Skeletal muscle tissue (tissue), 4 donors: ENCODE measurements around the gene SLC27A6. TPM values are rescaled to one million over a fixed set of nuclear protein-coding genes. Genes with fewer than 3 reads are reported as not detected.

Experiments used
- H3K27ac ChIP-seq: one replicate; pipeline ENCODE4 v1.7.0; 2013; ENCODE audit warnings: mild to moderate bottlenecking, low read depth, low read length, inconsistent platforms
- H3K27me3 ChIP-seq, 3 donors: one replicate each; pipeline ENCODE4 v1.7.0; 2013; ENCODE audit warnings: low read length in 3 of 3; ENCODE audit not compliant: control insufficient read depth in 3 of 3, insufficient read depth in 3 of 3
- H3K36me3 ChIP-seq, 3 donors: one replicate each; pipeline ENCODE4 v1.7.0; 2013; ENCODE audit warnings: low read length in 3 of 3; ENCODE audit not compliant: control insufficient read depth in 3 of 3, insufficient read depth in 3 of 3
- H3K4me1 ChIP-seq, 3 donors: one replicate each; pipeline ENCODE4 v1.7.0; 2013; ENCODE audit warnings: low read length in 3 of 3, mild to moderate bottlenecking in 3 of 3; ENCODE audit not compliant: control insufficient read depth in 3 of 3, insufficient read depth in 3 of 3
- H3K4me3 ChIP-seq, 3 donors: one replicate each; pipeline ENCODE4 v1.7.0; 2013; ENCODE audit warnings: low read length in 3 of 3
- H3K9ac ChIP-seq, 3 donors: one replicate each; pipeline ENCODE4 v1.7.0; 2013; ENCODE audit warnings: low read length in 3 of 3, mild to moderate bottlenecking in 3 of 3, moderate library complexity in 2 of 3, low read depth in 1 of 3
- H3K9me3 ChIP-seq, 3 donors: one replicate each; pipeline ENCODE4 v1.7.0; 2013; ENCODE audit warnings: low read length in 3 of 3; ENCODE audit not compliant: control insufficient read depth in 3 of 3
- total RNA-seq: library from RNA; depleted of rRNA; stranded (reverse); fragments of >200 nt; gene quantifications from one replicate; pipeline ENCODE4 v1.2.3, GENCODE V29; 2014
- donor health status: Osteomylitis.

Gene SLC27A6
- total RNA-seq, 1 donor from 2014 or later: 1.6 TPM

DNA sequence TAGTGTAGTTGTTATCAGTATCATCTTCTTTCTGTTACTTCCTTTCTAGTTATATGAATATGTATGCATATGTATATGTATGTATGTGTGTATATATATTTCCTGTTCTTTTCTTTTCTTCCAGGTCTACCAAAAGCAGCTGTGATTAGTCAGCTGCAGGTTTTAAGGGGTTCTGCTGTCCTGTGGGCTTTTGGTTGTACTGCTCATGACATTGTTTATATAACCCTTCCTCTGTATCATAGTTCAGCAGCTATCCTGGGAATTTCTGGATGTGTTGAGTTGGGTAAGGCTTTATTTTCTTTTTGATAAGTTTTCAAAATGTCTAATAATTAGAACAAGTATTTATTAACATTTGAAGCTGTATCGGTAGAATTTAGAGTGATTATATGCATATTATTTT lies 23.2 kb downstream of the SLC27A6 start:
- Histone ChIP-seq H3K4me3 (no peak overlapping the region), H3K9me3 (no peaks in the 10 kb centered on the region), H3K9ac (no peak overlapping the region), H3K27ac (no peak overlapping the region), H3K36me3 (no peaks in the 10 kb centered on the region), H3K4me1 (no peaks in the 10 kb centered on the region), H3K27me3 (no peaks in the 10 kb centered on the region)

DNA sequence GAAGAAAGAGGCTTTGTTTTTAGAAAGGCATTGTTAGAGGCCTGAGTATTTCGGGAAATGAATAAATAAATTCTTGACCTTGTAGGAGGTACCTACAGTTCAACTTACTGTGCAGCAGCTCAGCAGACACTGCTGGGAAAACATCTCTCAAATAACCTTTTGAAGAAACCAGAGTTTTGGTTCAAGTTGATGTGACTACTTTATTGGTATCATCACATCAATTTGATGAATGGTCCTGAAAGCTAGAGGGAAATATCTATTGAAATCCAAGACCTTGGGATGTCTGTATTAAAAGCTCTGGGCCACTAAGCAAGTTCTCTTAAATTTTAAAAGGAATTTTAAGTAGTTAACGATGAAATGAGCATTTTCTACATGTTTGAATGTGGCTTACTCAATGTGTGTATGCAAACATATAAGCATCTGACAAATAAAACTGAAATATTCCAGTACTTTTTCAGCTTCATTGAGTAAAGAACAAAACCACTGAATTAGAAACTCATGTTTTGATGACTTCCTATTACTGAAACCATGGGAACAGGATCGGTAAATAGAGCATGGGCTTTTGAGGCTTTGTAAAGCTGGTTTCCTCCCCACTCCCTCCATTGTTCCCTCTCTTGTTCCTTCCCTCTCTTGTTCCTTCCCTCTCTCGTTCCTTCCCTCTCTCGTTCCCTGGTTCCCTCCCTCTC lies 36.7 kb downstream of the SLC27A6 start:
- H3K27ac ChIP-seq: no peak overlapping the region
- no peak overlapping the region for H3K4me3 ChIP-seq
- H3K4me1 ChIP-seq: no peaks in the 10 kb centered on the region
- no peaks in the 10 kb centered on the region for H3K9me3 ChIP-seq
- H3K9ac ChIP-seq: no peak overlapping the region
- no peaks in the 10 kb centered on the region for H3K27me3 ChIP-seq
- H3K36me3 ChIP-seq: no peaks in the 10 kb centered on the region

GRCh38 chr5:129002527-129002842 lies 37.2 kb downstream of the SLC27A6 start:
- Histone ChIP-seq H3K36me3 (no peaks in the 10 kb centered on the region), H3K27ac (no peak overlapping the region), H3K9me3 (no peaks in the 10 kb centered on the region), H3K4me1 (no peaks in the 10 kb centered on the region), H3K4me3 (no peak overlapping the region), H3K9ac (no peak overlapping the region), H3K27me3 (no peaks in the 10 kb centered on the region)

DNA sequence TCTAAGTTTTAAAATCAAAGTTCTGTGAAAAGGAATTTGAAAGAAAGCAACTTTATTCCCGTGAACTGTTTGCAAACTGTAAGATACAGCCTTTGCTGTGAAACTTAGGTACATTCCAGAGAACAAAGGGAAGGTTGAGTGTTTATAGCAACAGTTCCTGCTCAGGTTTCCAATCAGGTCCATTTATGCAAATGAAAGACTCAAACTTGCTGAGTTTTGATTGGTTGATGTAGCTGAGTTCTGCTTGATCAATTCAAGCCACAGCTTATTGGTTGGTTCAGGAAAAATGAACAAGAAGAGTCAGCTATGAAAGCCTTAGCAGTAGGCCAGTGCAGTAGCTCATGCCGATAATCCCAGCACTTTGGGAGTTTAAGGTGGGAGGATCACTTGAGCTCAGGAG lies 37.9 kb downstream of the SLC27A6 start:
- Histone ChIP-seq H3K4me1 (no peaks in the 10 kb centered on the region), H3K4me3 (no peak overlapping the region), H3K9me3 (no peaks in the 10 kb centered on the region), H3K36me3 (no peaks in the 10 kb centered on the region), H3K27ac (no peak overlapping the region), H3K27me3 (no peaks in the 10 kb centered on the region), H3K9ac (no peak overlapping the region)

GRCh38 chr5:129014185-129014584 lies 48.9 kb downstream of the SLC27A6 start:
- H3K36me3 ChIP-seq: no peaks in the 10 kb centered on the region
- no peaks in the 10 kb centered on the region for H3K9me3 ChIP-seq
- H3K4me3 ChIP-seq: no peak overlapping the region
- no peak overlapping the region for H3K9ac ChIP-seq
- H3K27me3 ChIP-seq: no peaks in the 10 kb centered on the region
- H3K27ac ChIP-seq: no peak overlapping the region
- no peaks in the 10 kb centered on the region for H3K4me1 ChIP-seq

DNA sequence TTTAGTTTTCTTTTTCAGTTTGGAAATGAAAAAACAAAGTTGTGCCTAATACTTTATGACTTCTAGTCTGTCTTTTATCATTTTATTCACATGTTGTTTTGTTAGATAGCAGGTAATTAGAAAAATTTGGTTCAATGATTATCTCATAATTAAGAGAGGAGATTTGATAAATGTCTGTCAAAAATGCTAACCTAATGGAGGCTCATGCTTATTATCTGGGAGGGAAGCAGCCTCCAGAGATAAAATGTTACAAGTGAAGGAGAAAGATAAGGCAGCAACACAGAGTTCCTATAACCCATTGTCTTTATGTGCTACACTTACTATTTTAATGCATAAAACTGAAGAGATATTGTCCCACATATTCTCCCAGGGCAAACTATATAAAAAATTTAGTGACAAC lies 53.5 kb downstream of the SLC27A6 start:
- Histone ChIP-seq H3K27ac (no peak overlapping the region), H3K4me3 (no peak overlapping the region), H3K9me3 (no peaks in the 10 kb centered on the region), H3K27me3 (no peaks in the 10 kb centered on the region), H3K4me1 (no peaks in the 10 kb centered on the region), H3K36me3 (no peaks in the 10 kb centered on the region), H3K9ac (no peak overlapping the region)

DNA sequence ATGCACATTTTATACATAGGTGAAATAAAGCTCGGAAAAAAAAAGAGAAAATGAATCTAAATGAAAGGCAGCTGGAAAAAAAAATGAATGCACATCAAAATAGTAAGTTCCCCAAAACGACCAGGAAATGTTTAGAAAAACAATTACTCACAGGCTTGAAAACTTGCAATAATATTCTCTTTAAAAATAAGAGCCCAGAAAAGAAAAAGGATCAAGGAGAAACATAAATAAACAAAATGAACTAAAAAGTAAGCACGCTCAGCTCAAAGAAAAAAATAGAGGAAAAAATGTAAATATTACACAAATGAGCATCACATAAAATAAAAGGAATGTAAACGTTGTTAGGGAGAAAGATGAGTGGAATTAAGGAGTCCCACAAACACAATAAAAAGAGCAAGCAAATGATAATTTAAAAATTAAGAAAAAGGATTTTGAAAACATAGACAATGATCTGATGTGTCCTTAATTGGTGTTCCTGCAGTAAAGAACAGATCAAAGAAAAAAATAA lies 54.2 kb downstream of the SLC27A6 start:
- Histone ChIP-seq H3K9me3 (no peaks in the 10 kb centered on the region), H3K36me3 (no peaks in the 10 kb centered on the region), H3K9ac (no peak overlapping the region), H3K27me3 (no peaks in the 10 kb centered on the region), H3K4me1 (no peaks in the 10 kb centered on the region), H3K4me3 (no peak overlapping the region), H3K27ac (no peak overlapping the region)

DNA sequence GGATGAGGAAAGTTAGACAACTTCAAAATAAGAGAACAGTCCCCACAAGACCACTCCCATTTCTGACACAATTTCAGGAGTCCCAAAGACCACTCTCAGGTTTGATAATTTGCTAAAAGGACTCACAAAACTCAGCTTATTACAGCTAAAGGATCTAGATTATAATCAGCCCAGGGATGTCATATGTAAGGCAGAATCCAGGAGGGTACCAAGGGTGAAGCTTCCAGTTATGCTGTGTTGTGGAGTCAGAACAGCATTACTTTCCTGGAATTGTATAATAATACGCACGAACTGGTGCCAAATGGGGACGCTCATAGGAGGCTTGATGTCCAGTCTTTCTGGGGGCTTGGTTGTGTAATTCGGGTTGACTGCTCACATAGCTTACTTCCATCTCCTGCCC lies 55.4 kb downstream of the SLC27A6 start:
- H3K4me1 ChIP-seq: no peaks in the 10 kb centered on the region
- H3K9me3 ChIP-seq: no peaks in the 10 kb centered on the region
- no peaks in the 10 kb centered on the region for H3K27me3 ChIP-seq

GRCh38 chr5:129021744-129022143 lies 56.5 kb downstream of the SLC27A6 start:
- Histone ChIP-seq H3K4me3 (no peak overlapping the region), H3K27me3 (no peaks in the 10 kb centered on the region), H3K9ac (no peak overlapping the region), H3K36me3 (no peaks in the 10 kb centered on the region), H3K4me1 (no peaks in the 10 kb centered on the region), H3K9me3 (no peaks in the 10 kb centered on the region), H3K27ac (no peak overlapping the region)

More for the DNA sequence above, 55.4 kb downstream of the SLC27A6 start:
- H3K4me3 ChIP-seq: no peak overlapping the region
- H3K36me3 ChIP-seq: no peaks in the 10 kb centered on the region
- no peak overlapping the region for H3K9ac ChIP-seq
- no peak overlapping the region for H3K27ac ChIP-seq

GRCh38 chr5:129022599-129022998 lies 57.3 kb downstream of the SLC27A6 start:
- Histone ChIP-seq H3K4me3 (no peak overlapping the region), H3K4me1 (no peaks in the 10 kb centered on the region), H3K36me3 (no peaks in the 10 kb centered on the region), H3K9ac (no peak overlapping the region), H3K27me3 (no peaks in the 10 kb centered on the region), H3K27ac (no peak overlapping the region), H3K9me3 (no peaks in the 10 kb centered on the region)
